Measurements from ENCODE around the gene PKDREJ. TPM values are rescaled to one million over a fixed set of nuclear protein-coding genes. Genes with fewer than 3 reads are reported as not detected.

The PKDREJ gene
- total RNA-seq, 2 experiments from 2014 or later = not detected

GRCh38 chr22:46242076-46242475 lies 21.1 kb downstream of the PKDREJ start:
- CTCF ChIA-PET = no interaction called here
- intact Hi-C loops (cut with micrococcal nuclease) = no loop called here
- POLR2A ChIA-PET = no interaction called here

GRCh38 chr22:46241396-46242007 lies 21.6 kb downstream of the PKDREJ start:
- ATAC-seq (no peak), DNase-seq (no peak)
- Mint-ChIP-seq H3K36me3 (ENCODE audit: low read depth) (peaks cover 3% of the 10 kb centered on the region), H3K27me3 (no peaks in the 10 kb centered on the region), H3K9me3 (no peaks in the 10 kb centered on the region), H3K27ac (no peak overlapping the region), H3K4me3 (no peak overlapping the region), H3K4me1 (ENCODE audit: low read depth) (peaks cover 22% of the 10 kb centered on the region)
- POLR2A ChIA-PET = no interaction called here
- TF ChIP-seq CTCF (IDR thresholded peaks at IDR 0.05) = no peak
- CTCF ChIA-PET = no interaction called here
- intact Hi-C loops (cut with micrococcal nuclease) = no loop called here

More at GRCh38 chr22:46242076-46242475, 21.1 kb downstream of the PKDREJ start:
- no peaks in the 10 kb centered on the region for H3K9me3 Mint-ChIP-seq
- no peaks in the 10 kb centered on the region for H3K27me3 Mint-ChIP-seq
- H3K27ac Mint-ChIP-seq = no peak overlapping the region
- H3K4me3 Mint-ChIP-seq = no peak overlapping the region
- peaks cover 3% of the 10 kb centered on the region for H3K36me3 Mint-ChIP-seq (ENCODE audit: low read depth)
- ATAC-seq (no peak), DNase-seq (no peak)
- no peak for TF ChIP-seq CTCF (IDR thresholded peaks at IDR 0.05)
- H3K4me1 Mint-ChIP-seq (ENCODE audit: low read depth) = peaks cover 22% of the 10 kb centered on the region

GRCh38 chr22:46240907-46241306 lies 22.2 kb downstream of the PKDREJ start:
- ChIA-PET CTCF (no interaction called here), POLR2A (no interaction called here)
- TF ChIP-seq CTCF (IDR thresholded peaks at IDR 0.05) = no peak
- ATAC-seq = no peak
- Mint-ChIP-seq H3K9me3 (no peaks in the 10 kb centered on the region), H3K36me3 (ENCODE audit: low read depth) (peaks cover 3% of the 10 kb centered on the region), H3K4me1 (ENCODE audit: low read depth) (peaks cover 22% of the 10 kb centered on the region), H3K27ac (no peak overlapping the region), H3K4me3 (no peak overlapping the region), H3K27me3 (no peaks in the 10 kb centered on the region)
- no peak for DNase-seq
- intact Hi-C loops (cut with micrococcal nuclease) = no loop called here

- ChIA-PET POLR2A (no interaction called here), CTCF (no interaction called here)
- no peak for TF ChIP-seq CTCF (IDR thresholded peaks at IDR 0.05)
- H3K9me3 Mint-ChIP-seq = no peaks in the 10 kb centered on the region
- no peaks in the 10 kb centered on the region for H3K27me3 Mint-ChIP-seq
- no peak overlapping the region for H3K27ac Mint-ChIP-seq
- ATAC-seq (no peak), DNase-seq (no peak)
- intact Hi-C loops (cut with micrococcal nuclease) = no loop called here
- peaks cover 22% of the 10 kb centered on the region for H3K4me1 Mint-ChIP-seq (ENCODE audit: low read depth)
- peaks cover 3% of the 10 kb centered on the region for H3K36me3 Mint-ChIP-seq (ENCODE audit: low read depth)
- H3K4me3 Mint-ChIP-seq = no peak overlapping the region
Observed at GRCh38 chr22:46240506-46240905, 22.6 kb downstream of the PKDREJ start.

- intact Hi-C loops (cut with micrococcal nuclease) = no loop called here
- H3K4me1 Mint-ChIP-seq (ENCODE audit: low read depth) = peaks cover 22% of the 10 kb centered on the region
- ChIA-PET POLR2A (no interaction called here), CTCF (no interaction called here)
- no peak for ATAC-seq
- H3K36me3 Mint-ChIP-seq (ENCODE audit: low read depth) = peaks cover 3% of the 10 kb centered on the region
- DNase-seq = no peak
- no peak overlapping the region for H3K4me3 Mint-ChIP-seq
- TF ChIP-seq CTCF (IDR thresholded peaks at IDR 0.05) = no peak
- H3K9me3 Mint-ChIP-seq = no peaks in the 10 kb centered on the region
- no peak overlapping the region for H3K27ac Mint-ChIP-seq
- no peaks in the 10 kb centered on the region for H3K27me3 Mint-ChIP-seq
Observed at GRCh38 chr22:46240073-46240472, 23.1 kb downstream of the PKDREJ start.
